HCT116 (cell line): ENCODE data around the gene EML1. TPM values are rescaled to one million over a fixed set of nuclear protein-coding genes. Genes with fewer than 3 reads are reported as not detected.

Source experiments
- ATAC-seq: fragments of 200-7000 bp; cut with Tn5 transposase; 2 replicates; pipeline ENCODE4 v1.9.1; 2020; ENCODE audit warnings: mild to moderate bottlenecking, moderate library complexity
- BruUV-seq: library from RNA; stranded (reverse); fragments of 400-500 nt; replicated peaks from 2 replicates; lab custom pipeline; 2021; lab: Mats Ljungman, UMichigan
- CTCF ChIA-PET: fragments of 300-600 bp; sonication (Branson Sonifier 250); formaldehyde crosslinking; loops from one replicate; lab custom pipeline; 2021; ENCODE audit warnings: antibody characterized with exemption; lab: Charles Lee
- POLR2A ChIA-PET: fragments of 300-600, 350-600 bp; sonication (Branson Sonifier 250); formaldehyde crosslinking; loops from one replicate; lab custom pipeline; 2021; ENCODE audit warnings: antibody characterized with exemption; lab: Charles Lee
- RAD21 ChIA-PET, 2 experiments: fragments of 300-600 bp; sonication (Branson Sonifier 250); formaldehyde crosslinking; loops; one replicate each; lab custom pipeline; 2023; ENCODE audit warnings: low total read pairs in 2 of 2; ENCODE audit not compliant: uncharacterized antibody in 2 of 2, unreplicated experiment in 2 of 2, low non-redundant PET in 1 of 2; lab: Charles Lee
- DNase-seq: peaks from one replicate; pipeline ENCODE4 v3.0.0-alpha.2; 2010; ENCODE audit warnings: low read depth, low spot score
- H2AFZ ChIP-seq: fragments of 200-600 bp; shearing (Covaris generic), sonication (generic); 2 replicates; pipeline ENCODE4 v1.6.1; 2017; ENCODE audit warnings: low read depth, mixed run types, mixed read lengths, antibody characterized with exemption, low read length; ENCODE audit not compliant: poor library complexity, severe bottlenecking
- H3K27ac ChIP-seq: 2 replicates; pipeline ENCODE4 v1.5.1; 2012; ENCODE audit warnings: low read depth, low read length
- H3K27me3 ChIP-seq: fragments of 200-600 bp; sonication (generic); 2 replicates; pipeline ENCODE4 v1.6.1; 2016; ENCODE audit warnings: mixed run types, low read length, mixed read lengths; ENCODE audit not compliant: insufficient read depth
- H3K36me3 ChIP-seq, 2 experiments: fragments of 200-500 bp in 1 of 2; fragments of 200-600 bp in 1 of 2; sonication (Bioruptor generic) in 1 of 2; sonication (generic) in 1 of 2; 2 replicates each; pipeline versions ENCODE4 v1.5.1 to v1.6.1; 2014 to 2016; ENCODE audit warnings: low read length in 2 of 2, inconsistent platforms in 1 of 2, mixed read lengths in 1 of 2, mixed run types in 1 of 2; ENCODE audit not compliant: insufficient read depth in 2 of 2, control insufficient read depth in 1 of 2
- H3K4me1 ChIP-seq, 2 experiments: fragments of 200-600 bp in 1 of 2; sonication (generic) in 1 of 2; 2 replicates each; pipeline versions ENCODE4 v1.5.1 to v1.6.1; 2012 to 2017; ENCODE audit warnings: low read length in 2 of 2, inconsistent platforms in 1 of 2, mild to moderate bottlenecking in 1 of 2, mixed read lengths in 1 of 2, mixed run types in 1 of 2, moderate library complexity in 1 of 2; ENCODE audit not compliant: insufficient read depth in 2 of 2, control insufficient read depth in 1 of 2
- H3K4me2 ChIP-seq: fragments of 200-600 bp; sonication (generic); 2 replicates; pipeline ENCODE4 v1.6.1; 2017; ENCODE audit warnings: mixed run types, low read length, mixed read lengths
- H3K4me3 ChIP-seq, 2 experiments: fragments of 200-600 bp in 1 of 2; sonication (generic) in 1 of 2; replicated peaks in 1 of 2; 2 replicates each; pipeline ENCODE4 v1.5.1; 2011 to 2016; ENCODE audit warnings: low read length in 2 of 2, control low read depth in 1 of 2, low read depth in 1 of 2, mild to moderate bottlenecking in 1 of 2, mixed read lengths in 1 of 2, mixed run types in 1 of 2
- H3K79me2 ChIP-seq: fragments of 200-600 bp; sonication (generic); 2 replicates; pipeline ENCODE4 v1.6.1; 2017; ENCODE audit warnings: mild to moderate bottlenecking, mixed run types, low read length, moderate library complexity, mixed read lengths; ENCODE audit not compliant: insufficient read depth
- H3K9ac ChIP-seq: fragments of 200-600 bp; sonication (generic); 2 replicates; pipeline ENCODE4 v1.6.1; 2016; ENCODE audit warnings: low read length, mixed read lengths
- H3K9me2 ChIP-seq: fragments of 200-600 bp; sonication (generic), shearing (Covaris generic); 2 replicates; pipeline ENCODE4 v1.6.1; 2017; ENCODE audit warnings: mixed run types, mild to moderate bottlenecking, moderate library complexity; ENCODE audit not compliant: insufficient read depth
- H3K9me3 ChIP-seq, 2 experiments: fragments of 200-500 bp in 1 of 2; fragments of 200-600 bp in 1 of 2; sonication (Bioruptor generic) in 1 of 2; sonication (generic) in 1 of 2; 2 replicates each; pipeline ENCODE4 v1.6.1; 2014 to 2017; ENCODE audit warnings: low read length in 2 of 2, mixed read lengths in 2 of 2, inconsistent platforms in 1 of 2, low read depth in 1 of 2, mild to moderate bottlenecking in 1 of 2, mixed run types in 1 of 2, moderate library complexity in 1 of 2; ENCODE audit not compliant: control insufficient read depth in 1 of 2, insufficient read depth in 1 of 2
- H4K20me1 ChIP-seq: fragments of 200-600 bp; sonication (generic), shearing (Covaris generic); 2 replicates; pipeline ENCODE4 v1.6.1; 2017; ENCODE audit warnings: mixed run types, mild to moderate bottlenecking, moderate library complexity; ENCODE audit not compliant: insufficient read depth
- CBX3 ChIP-seq: IDR thresholded peaks from 2 replicates; pipeline ENCODE4 v1.6.1; 2012; ENCODE audit warnings: low read depth
- CEBPB ChIP-seq: IDR thresholded peaks from 2 replicates; pipeline ENCODE4 v1.6.1; 2012; ENCODE audit warnings: low read depth
- EGR1 ChIP-seq: IDR thresholded peaks from 2 replicates; pipeline ENCODE4 v1.6.1; 2012; ENCODE audit warnings: low read depth
- EZH2 ChIP-seq: fragments of 200-600 bp; sonication (generic); IDR thresholded peaks from 2 replicates; pipeline ENCODE4 v1.6.1; 2017; ENCODE audit warnings: antibody characterized with exemption, mixed run types
- FOSL1 ChIP-seq: IDR thresholded peaks from 2 replicates; pipeline ENCODE4 v1.6.1; 2012; ENCODE audit warnings: low read depth
- JUND ChIP-seq: IDR thresholded peaks from 2 replicates; pipeline ENCODE4 v1.6.1; 2012
- REST ChIP-seq: IDR thresholded peaks from 2 replicates; pipeline ENCODE4 v1.6.1; 2012; ENCODE audit warnings: low read depth
- SIN3A ChIP-seq: IDR thresholded peaks from 2 replicates; pipeline ENCODE4 v1.6.1; 2012; ENCODE audit warnings: low read depth
- SP1 ChIP-seq: IDR thresholded peaks from 2 replicates; pipeline ENCODE4 v1.6.1; 2012; ENCODE audit warnings: low read depth
- SRF ChIP-seq: IDR thresholded peaks from 2 replicates; pipeline ENCODE4 v1.6.1; 2012; ENCODE audit warnings: low read depth
- TCF7L2 ChIP-seq: IDR thresholded peaks from 2 replicates; pipeline ENCODE4 v1.7.0; 2011; ENCODE audit warnings: borderline replicate concordance, inconsistent platforms; ENCODE audit not compliant: insufficient read depth, insufficient read length; ENCODE audit errors: extremely low read depth
- YY1 ChIP-seq: IDR thresholded peaks from 2 replicates; pipeline ENCODE4 v1.6.1; 2011; ENCODE audit warnings: low read length, low read depth, moderate library complexity, mild to moderate bottlenecking; ENCODE audit not compliant: insufficient replicate concordance; ENCODE audit errors: extremely low read depth
- ZNF274 ChIP-seq: fragments of 200-500 bp; sonication (Bioruptor generic); IDR thresholded peaks from 2 replicates; pipeline ENCODE4 v1.6.1; 2014; ENCODE audit warnings: mild to moderate bottlenecking, low read depth, low read length, inconsistent platforms
- intact Hi-C: fragments of 100-400 bp; cut with micrococcal nuclease; formaldehyde crosslinking; loops from 2 replicates; pipeline ENCODE4 v1.10.0; 2022
- total RNA-seq: library from RNA; stranded (reverse); gene quantifications from one replicate; pipeline ENCODE4 v1.2.1, GENCODE V29; 2021; ENCODE audit not compliant: unreplicated experiment
- TF ChIP-seq, protein P1 (sequence below): IDR thresholded peaks from 2 replicates; pipeline ENCODE4 v1.6.1; 2011; ENCODE audit warnings: mild to moderate bottlenecking, low read length, moderate library complexity; ENCODE audit not compliant: insufficient replicate concordance; ENCODE audit errors: extremely low read depth

Gene EML1
- total RNA-seq, 1 experiment from 2014 or later: 7.4 TPM

GRCh38 chr14:99808154-99808505 is 14.9 kb downstream of the EML1 start:
- Histone ChIP-seq H3K36me3 (no peaks in the 10 kb centered on the region), H3K4me1 (no peaks in the 10 kb centered on the region), H3K9me2 (no peaks in the 10 kb centered on the region), H3K79me2 (no peaks in the 10 kb centered on the region)
- POLR2A ChIA-PET: no interaction called here
- RAD21 ChIA-PET: no interaction called here
- TF ChIP-seq ZNF274 (no peak), SP1 (no peak), SIN3A (no peak), CEBPB (no peak), REST (no peak)
- TF ChIP-seq, all 23 proteins: peak for 0
- intact Hi-C loops: no loop called here
- Histone ChIP-seq H3K9ac (no peak overlapping the region), H2AFZ (no peak overlapping the region), H3K4me3 (no peak overlapping the region), H3K9me3 (no peaks in the 10 kb centered on the region), H3K4me2 (no peak overlapping the region), H3K27me3 (peaks cover 9% of the 10 kb centered on the region; the same call in 1 of the 2 replicates), H4K20me1 (no peaks in the 10 kb centered on the region), H3K27ac (no peak overlapping the region)
- BruUV-seq: no TSS peak
- ATAC-seq (no peak), DNase-seq (no peak)
- CTCF ChIA-PET: no interaction called here

DNA sequence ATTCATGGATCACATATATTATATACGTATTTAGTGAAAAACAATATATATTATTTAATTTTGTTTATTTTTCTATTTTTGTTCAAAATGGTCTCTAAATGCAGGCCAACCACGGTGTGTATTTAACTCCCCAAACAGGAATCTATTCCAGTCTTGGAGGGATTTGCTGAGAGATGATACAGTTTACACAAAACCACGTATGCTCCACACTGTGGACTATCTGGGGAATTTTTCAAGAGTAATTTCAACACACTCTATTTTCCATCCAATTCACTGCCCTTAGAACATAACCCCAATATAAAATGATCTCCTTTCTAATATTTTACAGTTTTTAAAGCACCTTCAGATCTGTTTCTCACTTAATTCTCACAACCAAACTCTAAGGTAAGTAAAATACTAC is 15.3 kb downstream of the EML1 start:
- no peak for ATAC-seq
- CTCF ChIA-PET: no interaction called here
- TF ChIP-seq, protein P1, sequence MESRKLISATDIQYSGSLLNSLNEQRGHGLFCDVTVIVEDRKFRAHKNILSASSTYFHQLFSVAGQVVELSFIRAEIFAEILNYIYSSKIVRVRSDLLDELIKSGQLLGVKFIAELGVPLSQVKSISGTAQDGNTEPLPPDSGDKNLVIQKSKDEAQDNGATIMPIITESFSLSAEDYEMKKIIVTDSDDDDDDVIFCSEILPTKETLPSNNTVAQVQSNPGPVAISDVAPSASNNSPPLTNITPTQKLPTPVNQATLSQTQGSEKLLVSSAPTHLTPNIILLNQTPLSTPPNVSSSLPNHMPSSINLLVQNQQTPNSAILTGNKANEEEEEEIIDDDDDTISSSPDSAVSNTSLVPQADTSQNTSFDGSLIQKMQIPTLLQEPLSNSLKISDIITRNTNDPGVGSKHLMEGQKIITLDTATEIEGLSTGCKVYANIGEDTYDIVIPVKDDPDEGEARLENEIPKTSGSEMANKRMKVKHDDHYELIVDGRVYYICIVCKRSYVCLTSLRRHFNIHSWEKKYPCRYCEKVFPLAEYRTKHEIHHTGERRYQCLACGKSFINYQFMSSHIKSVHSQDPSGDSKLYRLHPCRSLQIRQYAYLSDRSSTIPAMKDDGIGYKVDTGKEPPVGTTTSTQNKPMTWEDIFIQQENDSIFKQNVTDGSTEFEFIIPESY: no peak
- TF ChIP-seq EGR1: no peak
- no peak for TF ChIP-seq SRF
- no peak for TF ChIP-seq CBX3
- no peak for TF ChIP-seq TCF7L2
- no peak for TF ChIP-seq EZH2
- no peak for TF ChIP-seq SP1
- no peak for TF ChIP-seq FOSL1
- TF ChIP-seq JUND: no peak
- TF ChIP-seq YY1: no peak

More for the DNA sequence above, 15.3 kb downstream of the EML1 start:
- DNase-seq: no peak
- intact Hi-C loops: no loop called here
- ChIA-PET RAD21 (no interaction called here), POLR2A (no interaction called here)
- no peaks in the 10 kb centered on the region for H4K20me1 ChIP-seq
- no peak overlapping the region for H3K9ac ChIP-seq
- H3K4me3 ChIP-seq: no peak overlapping the region
- H3K27me3 ChIP-seq: peaks cover 9% of the 10 kb centered on the region; the same call in 1 of the 2 replicates
- H3K36me3 ChIP-seq: no peaks in the 10 kb centered on the region
- H3K9me2 ChIP-seq: no peaks in the 10 kb centered on the region
- H2AFZ ChIP-seq: no peak overlapping the region
- H3K27ac ChIP-seq: no peak overlapping the region
- no peaks in the 10 kb centered on the region for H3K79me2 ChIP-seq
- BruUV-seq: no TSS peak
- no peak overlapping the region for H3K4me2 ChIP-seq
- no peaks in the 10 kb centered on the region for H3K9me3 ChIP-seq
- no peaks in the 10 kb centered on the region for H3K4me1 ChIP-seq
